Measurements from ENCODE around the gene KLHL17. TPM values are rescaled to one million over a fixed set of nuclear protein-coding genes. Genes with fewer than 3 reads are reported as not detected.
"Not testable (repeated sequence)": the region's sequence is repeated elsewhere in the genome, so short reads cannot be mapped to it uniquely, and the experiment has no call there.

KLHL17 gene
- total and polyA plus RNA-seq, 10 of the 15 experiments (the other 5 are each of a cell fraction or from before 2014, with no cell fraction given), result 0.03 to 30.6 (median 5.3) TPM

GRCh38 chr1:945688-946556 lies 14.5 kb upstream of the KLHL17 start:
- Histone ChIP-seq H3K4me2 (ENCODE audit: control insufficient read depth, insufficient read depth) (no peak overlapping the region), H3K9ac (ENCODE audit: control insufficient read depth, insufficient read depth, low read length) (no peak overlapping the region), H2AFZ (ENCODE audit: control insufficient read depth, low read depth, low read length) (no peak overlapping the region), H3K4me3 (no peak overlapping the region), H3K4me1 (ENCODE audit: control insufficient read depth, insufficient read depth, low read length) (peaks cover 4% of the 10 kb centered on the region; the same call in 1 of the 2 replicates), H3K27ac (ENCODE audit: control insufficient read depth, insufficient read depth) (no peak overlapping the region), H3K36me3 (ENCODE audit: control insufficient read depth in 2 of 2, insufficient read depth in 2 of 2, low read length in 1 of 2) (peaks cover 13 to 24% of the 10 kb centered on the region in 2 experiments), H4K20me1 (ENCODE audit: control insufficient read depth, insufficient read depth) (peaks cover 5% of the 10 kb centered on the region), H3K27me3 (replicated peaks in 1 of 2; ENCODE audit: control insufficient read depth in 2 of 2, insufficient read depth in 2 of 2, low read length in 1 of 2) (peaks cover 1 to 5% of the 10 kb centered on the region in 2 experiments; a peak in 3 of 4 replicates), H3K9me3 (replicated peaks; ENCODE audit: control insufficient read depth, insufficient read depth, low read length) (no peaks in the 10 kb centered on the region), H3K79me2 (ENCODE audit: control insufficient read depth, insufficient read depth, low read length) (no peaks in the 10 kb centered on the region)
- RAD21 ChIA-PET (ENCODE audit: unreplicated experiment), result no interaction called here
- ATAC-seq (no peak), FAIRE-seq (no peak), DNase-seq (ENCODE audit: low read depth, low spot score) (no peak)
- CTCF ChIA-PET, result no interaction called here
- SMC1A ChIA-PET (ENCODE audit: uncharacterized antibody, unreplicated experiment), result no interaction called here
- in situ Hi-C loops (cut with MboI), result no loop called here
- BruUV-seq (replicated peaks), result no TSS peak
- no peak for TF ChIP-seq MLLT1 (IDR thresholded peaks at IDR 0.05)
- no peak for TF ChIP-seq BCL11A (IDR thresholded peaks at IDR 0.05; ENCODE audit: low read depth, low read length)
- TF ChIP-seq NFYA (IDR thresholded peaks at IDR 0.05; ENCODE audit: borderline replicate concordance, low read depth, low read length), result no peak
- no peak for TF ChIP-seq NFYB (IDR thresholded peaks at IDR 0.05; ENCODE audit: insufficient read depth, low read depth, low read length)
- TF ChIP-seq PAX5 (IDR thresholded peaks at IDR 0.05; ENCODE audit: borderline replicate concordance, low read depth, low read length), result no peak
- POLR2A ChIA-PET, result no interaction called here
- intact Hi-C loops (cut with micrococcal nuclease; ENCODE audit: unreplicated experiment), result no loop called here
- WGBS (ENCODE audit: insufficient coverage, insufficient replicate concordance, low lambda C conversion rate, missing lambda C conversion rate), result 95% methylated on average over 29 of the region's 29 CpGs

GRCh38 chr1:946811-947210 lies 13.6 kb upstream of the KLHL17 start:
- H3K4me3 ChIP-seq; H3K27me3 ChIP-seq (replicated peaks in 1 of 2; ENCODE audit: control insufficient read depth in 2 of 2, insufficient read depth in 2 of 2, low read length in 1 of 2); H4K20me1 ChIP-seq (ENCODE audit: control insufficient read depth, insufficient read depth); H3K79me2 ChIP-seq (ENCODE audit: control insufficient read depth, insufficient read depth, low read length); H3K9me3 ChIP-seq (replicated peaks; ENCODE audit: control insufficient read depth, insufficient read depth, low read length); H3K4me1 ChIP-seq (ENCODE audit: control insufficient read depth, insufficient read depth, low read length); SMC1A ChIA-PET (ENCODE audit: uncharacterized antibody, unreplicated experiment); FAIRE-seq; POLR2A ChIA-PET; ATAC-seq; in situ Hi-C loops (cut with MboI); H2AFZ ChIP-seq (ENCODE audit: control insufficient read depth, low read depth, low read length); intact Hi-C loops (cut with micrococcal nuclease; ENCODE audit: unreplicated experiment); H3K9ac ChIP-seq (ENCODE audit: control insufficient read depth, insufficient read depth, low read length); CTCF ChIA-PET; H3K4me2 ChIP-seq (ENCODE audit: control insufficient read depth, insufficient read depth); H3K27ac ChIP-seq (ENCODE audit: control insufficient read depth, insufficient read depth); DNase-seq (ENCODE audit: low read depth, low spot score); RAD21 ChIA-PET (ENCODE audit: unreplicated experiment); BruUV-seq (replicated peaks): not testable (repeated sequence)
- H3K36me3 ChIP-seq (ENCODE audit: control insufficient read depth in 2 of 2, insufficient read depth in 2 of 2, low read length in 1 of 2), result peaks cover 16 to 32% of the 10 kb centered on the region in 2 experiments
- 93% methylated on average over 13 of the region's 13 CpGs for WGBS (ENCODE audit: insufficient coverage, insufficient replicate concordance, low lambda C conversion rate, missing lambda C conversion rate)
